ENCODE measurements around the gene VRK3. TPM values are rescaled to one million over a fixed set of nuclear protein-coding genes. Genes with fewer than 3 reads are reported as not detected.

Gene VRK3
- polyA plus RNA-seq, 2 of the 4 experiments (the other 2 are of a cell fraction), result 35.2 to 37.4 TPM

- TF ChIP-seq REST (IDR thresholded peaks at IDR 0.05) (no peak), KDM1A (IDR thresholded peaks at IDR 0.05; ENCODE audit: low read depth) (no peak; the same call in 1 of the 2 replicates), ZNF302 (CRISPR knock-in tag; IDR thresholded peaks at IDR 0.05) (peak; percentile 51; the same call in 1 of the 2 replicates), MYC (IDR thresholded peaks at IDR 0.05; ENCODE audit: borderline replicate concordance, low read length) (peak; percentile 80), KDM5A (IDR thresholded peaks at IDR 0.05) (no peak), HOXA7 (CRISPR knock-in tag; IDR thresholded peaks at IDR 0.05) (no peak; the same call in 1 of the 2 replicates), EHMT2 (IDR thresholded peaks at IDR 0.05; ENCODE audit: low read depth) (no peak), CEBPB (IDR thresholded peaks at IDR 0.05) (no peak), GATA3 (IDR thresholded peaks at IDR 0.05; ENCODE audit: borderline replicate concordance) (peak; percentile 51; the same call in 1 of the 2 replicates), POLR2A (IDR thresholded peaks at IDR 0.05; ENCODE audit: low read length) (peak; percentile 90), RARB (CRISPR knock-in tag; IDR thresholded peaks at IDR 0.05) (0 out of 2 replicates have a peak, but pooled peaks have one; percentile 65), JUN (IDR thresholded peaks at IDR 0.05) (peak in 1 of 2 experiments; percentile 80; a peak in 4 of 5 replicates), MAFK (IDR thresholded peaks at IDR 0.05; ENCODE audit: partially characterized antibody) (no peak), NR3C1 (IDR thresholded peaks at IDR 0.05) (no peak), MAZ (IDR thresholded peaks at IDR 0.05; ENCODE audit: borderline replicate concordance, low read depth, low read length) (no peak), FOSL2 (IDR thresholded peaks at IDR 0.05) (no peak), FOSL2 (CRISPR knock-in tag; IDR thresholded peaks at IDR 0.05) (no peak), RAD21 (conservative IDR thresholded peaks at IDR 0.05 in 1 of 2, IDR thresholded peaks at IDR 0.05 in 1 of 2) (no peak), RNF2 (IDR thresholded peaks at IDR 0.05; ENCODE audit: borderline replicate concordance, low read depth) (peak; percentile 95), CHD4 (IDR thresholded peaks at IDR 0.05; ENCODE audit: borderline replicate concordance) (0 out of 2 replicates have a peak, but pooled peaks have one; percentile 21), BCL3 (IDR thresholded peaks at IDR 0.05) (peak; percentile 75; the same call in 1 of the 3 replicates), EHF (CRISPR knock-in tag; IDR thresholded peaks at IDR 0.05) (peak; percentile 95), SMC3 (IDR thresholded peaks at IDR 0.05) (no peak), ZFP36 (IDR thresholded peaks at IDR 0.05; ENCODE audit: borderline replicate concordance, partially characterized antibody) (no peak), PHF8 (IDR thresholded peaks at IDR 0.05; ENCODE audit: borderline replicate concordance, low read depth) (peak; percentile 79; the same call in 1 of the 2 replicates), HMGXB4 (CRISPR knock-in tag; IDR thresholded peaks at IDR 0.05; ENCODE audit: borderline replicate concordance) (peak; percentile 91), HDAC2 (IDR thresholded peaks at IDR 0.05) (peak; percentile 52; the same call in 1 of the 2 replicates), CHD2 (IDR thresholded peaks at IDR 0.05; ENCODE audit: low read length, partially characterized antibody) (peak; percentile 22), CBX8 (IDR thresholded peaks at IDR 0.05) (no peak), HOXB13 (CRISPR knock-in tag; IDR thresholded peaks at IDR 0.05; ENCODE audit: low read depth) (peak; percentile 98), HOXB5 (CRISPR knock-in tag; IDR thresholded peaks at IDR 0.05) (peak; percentile 96)
- TF ChIP-seq, protein P1, sequence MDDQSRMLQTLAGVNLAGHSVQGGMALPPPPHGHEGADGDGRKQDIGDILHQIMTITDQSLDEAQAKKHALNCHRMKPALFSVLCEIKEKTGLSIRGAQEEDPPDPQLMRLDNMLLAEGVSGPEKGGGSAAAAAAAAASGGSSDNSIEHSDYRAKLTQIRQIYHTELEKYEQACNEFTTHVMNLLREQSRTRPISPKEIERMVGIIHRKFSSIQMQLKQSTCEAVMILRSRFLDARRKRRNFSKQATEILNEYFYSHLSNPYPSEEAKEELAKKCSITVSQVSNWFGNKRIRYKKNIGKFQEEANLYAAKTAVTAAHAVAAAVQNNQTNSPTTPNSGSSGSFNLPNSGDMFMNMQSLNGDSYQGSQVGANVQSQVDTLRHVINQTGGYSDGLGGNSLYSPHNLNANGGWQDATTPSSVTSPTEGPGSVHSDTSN (IDR thresholded peaks at IDR 0.05), result peak; percentile 43; the same call in 1 of the 2 replicates
- TF ChIP-seq, protein P2, sequence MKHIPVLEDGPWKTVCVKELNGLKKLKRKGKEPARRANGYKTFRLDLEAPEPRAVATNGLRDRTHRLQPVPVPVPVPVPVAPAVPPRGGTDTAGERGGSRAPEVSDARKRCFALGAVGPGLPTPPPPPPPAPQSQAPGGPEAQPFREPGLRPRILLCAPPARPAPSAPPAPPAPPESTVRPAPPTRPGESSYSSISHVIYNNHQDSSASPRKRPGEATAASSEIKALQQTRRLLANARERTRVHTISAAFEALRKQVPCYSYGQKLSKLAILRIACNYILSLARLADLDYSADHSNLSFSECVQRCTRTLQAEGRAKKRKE (CRISPR knock-in tag; IDR thresholded peaks at IDR 0.05; ENCODE audit: low read depth), result peak; percentile 95
- TF ChIP-seq, protein P3, sequence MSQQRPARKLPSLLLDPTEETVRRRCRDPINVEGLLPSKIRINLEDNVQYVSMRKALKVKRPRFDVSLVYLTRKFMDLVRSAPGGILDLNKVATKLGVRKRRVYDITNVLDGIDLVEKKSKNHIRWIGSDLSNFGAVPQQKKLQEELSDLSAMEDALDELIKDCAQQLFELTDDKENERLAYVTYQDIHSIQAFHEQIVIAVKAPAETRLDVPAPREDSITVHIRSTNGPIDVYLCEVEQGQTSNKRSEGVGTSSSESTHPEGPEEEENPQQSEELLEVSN (IDR thresholded peaks at IDR 0.05; ENCODE audit: borderline replicate concordance, low read depth), result peak; percentile 100
Observed at GRCh38 chr19:50025794-50026549, 800 bp upstream of the VRK3 start, which contains the start of gene ZNF473 (continued).
